ENCODE results near the gene ZNF215. TPM values are rescaled to one million over a fixed set of nuclear protein-coding genes. Genes with fewer than 3 reads are reported as not detected.

ZNF215 gene
- total RNA-seq, 2 donors from 2014 or later, result 3.6 to 7.3 TPM

GRCh38 chr11:6911378-6911777 is 14.8 kb upstream of the ZNF215 start:
- no peak overlapping the region for H3K4me3 ChIP-seq
- H3K27me3 ChIP-seq, result no peaks in the 10 kb centered on the region
- H3K9ac ChIP-seq (ENCODE audit: low read depth in 2 of 2, low read length in 2 of 2), result no peak overlapping the region
- no peak for TF ChIP-seq CTCF (IDR thresholded peaks at IDR 0.05)
- DNase-seq, result no peak
- H3K36me3 ChIP-seq, result no peaks in the 10 kb centered on the region
- H3K4me1 ChIP-seq, result no peaks in the 10 kb centered on the region
- H3K9me3 ChIP-seq, result no peaks in the 10 kb centered on the region
- H3K27ac ChIP-seq, result no peak overlapping the region
- intact Hi-C loops (cut with DNase I), result no loop called here

GRCh38 chr11:6911948-6912347 is 14.3 kb upstream of the ZNF215 start:
- Histone ChIP-seq H3K27me3 (no peaks in the 10 kb centered on the region), H3K9me3 (no peaks in the 10 kb centered on the region), H3K27ac (no peak overlapping the region), H3K4me1 (no peaks in the 10 kb centered on the region), H3K9ac (ENCODE audit: low read depth in 2 of 2, low read length in 2 of 2) (no peak overlapping the region), H3K4me3 (no peak overlapping the region), H3K36me3 (no peaks in the 10 kb centered on the region)
- intact Hi-C loops (cut with DNase I), result no loop called here
- DNase-seq, result no peak
- TF ChIP-seq CTCF (IDR thresholded peaks at IDR 0.05), result no peak

GRCh38 chr11:6919698-6920097 is 6.5 kb upstream of the ZNF215 start:
- Histone ChIP-seq H3K36me3 (no peaks in the 10 kb centered on the region), H3K9ac (ENCODE audit: low read depth in 2 of 2, low read length in 2 of 2) (no peak overlapping the region), H3K4me3 (no peak overlapping the region), H3K27me3 (no peaks in the 10 kb centered on the region), H3K4me1 (no peaks in the 10 kb centered on the region), H3K27ac (no peak overlapping the region), H3K9me3 (no peaks in the 10 kb centered on the region)
- TF ChIP-seq CTCF (IDR thresholded peaks at IDR 0.05), result no peak
- DNase-seq, result no peak
- intact Hi-C loops (cut with DNase I), result no loop called here

GRCh38 chr11:6920702-6921101 is 5.5 kb upstream of the ZNF215 start, which contains the start of gene OR2D3:
TSS of gene OR2D3 (plus strand) at chr11:6921002. CDS start at chr11:6921002, 0 bp downstream.
- intact Hi-C loops (cut with DNase I), result no loop called here

GRCh38 chr11:6925007-6925577 is 1.1 kb upstream of the ZNF215 start:
- TF ChIP-seq CTCF (IDR thresholded peaks at IDR 0.05), result no peak
- Histone ChIP-seq H3K4me1 (no peaks in the 10 kb centered on the region), H3K4me3 (no peak overlapping the region), H3K36me3 (no peaks in the 10 kb centered on the region), H3K27ac (no peak overlapping the region), H3K27me3 (no peaks in the 10 kb centered on the region), H3K9me3 (no peaks in the 10 kb centered on the region), H3K9ac (ENCODE audit: low read depth in 2 of 2, low read length in 2 of 2) (no peak overlapping the region)
- intact Hi-C loops (cut with DNase I), result no loop called here
- DNase-seq, result no peak

More at GRCh38 chr11:6920702-6921101, 5.5 kb upstream of the ZNF215 start, which contains the start of gene OR2D3:
- H3K27me3 ChIP-seq, result no peaks in the 10 kb centered on the region
- TF ChIP-seq CTCF (IDR thresholded peaks at IDR 0.05), result no peak
- H3K27ac ChIP-seq, result no peak within 1 kb of the TSS
- H3K36me3 ChIP-seq, result no peaks in the 10 kb centered on the region
- no peak within 1 kb of the TSS for H3K9ac ChIP-seq (ENCODE audit: low read depth in 2 of 2, low read length in 2 of 2)
- no peak within 1 kb of the TSS for H3K4me3 ChIP-seq
- DNase-seq, result no peak
- no peaks in the 10 kb centered on the region for H3K9me3 ChIP-seq
- H3K4me1 ChIP-seq, result no peaks in the 10 kb centered on the region
